Transverse colon (tissue), 4 donors: Measurements from ENCODE around the gene RAPGEF4.

Source experiments
- CTCF ChIP-seq, 5 experiments: fragments of 200-600 bp in 3 of 5; fragments of 450-650 bp in 2 of 5; sonication (generic) in 3 of 5; IDR thresholded peaks; 1 replicate in 2 of 5; 2 replicates in 3 of 5; pipeline ENCODE4 v1.5.1; 2016 to 2017; ENCODE audit warnings: antibody characterized with exemption in 5 of 5, inconsistent platforms in 3 of 5, mild to moderate bottlenecking in 2 of 5, moderate library complexity in 1 of 5
- POLR2AphosphoS5 ChIP-seq, 3 donors: sonication (generic); formaldehyde crosslinking; IDR thresholded peaks; one replicate each; pipeline ENCODE4 v1.6.1; 2016; ENCODE audit warnings: antibody characterized with exemption in 3 of 3

GRCh38 chr2:172999641-173000386 is 264.2 kb downstream of the RAPGEF4 start:
- TF ChIP-seq CTCF (IDR thresholded peaks at IDR 0.05) (no peak), POLR2AphosphoS5 (IDR thresholded peaks at IDR 0.05) (no peak)
